ENCODE data around the gene ZNF236. TPM values are rescaled to one million over a fixed set of nuclear protein-coding genes. Genes with fewer than 3 reads are reported as not detected.
"Not testable (repeated sequence)": the region's sequence is repeated elsewhere in the genome, so short reads cannot be mapped to it uniquely, and the experiment has no call there.

ZNF236 gene
- total RNA-seq, 2 experiments from 2014 or later = 12.0 to 14.3 TPM

GRCh38 chr18:76927223-76927725, 104.9 kb downstream of the ZNF236 start:
- no peak overlapping the region for H3K27ac Mint-ChIP-seq
- DNase-seq = no peak
- H3K9me3 Mint-ChIP-seq = no peaks in the 10 kb centered on the region
- no peaks in the 10 kb centered on the region for H3K27me3 Mint-ChIP-seq
- H3K4me3 Mint-ChIP-seq = no peak overlapping the region
- peaks cover 3% of the 10 kb centered on the region for H3K4me1 Mint-ChIP-seq
- peaks cover 29% of the 10 kb centered on the region for H3K36me3 Mint-ChIP-seq

GRCh38 chr18:76928179-76928868, 106.0 kb downstream of the ZNF236 start:
- Mint-ChIP-seq H3K4me1 (peaks cover 2% of the 10 kb centered on the region), H3K36me3 (peaks cover 32% of the 10 kb centered on the region), H3K9me3 (no peaks in the 10 kb centered on the region), H3K4me3 (no peak overlapping the region), H3K27ac (no peak overlapping the region), H3K27me3 (no peaks in the 10 kb centered on the region)
- no peak for DNase-seq

GRCh38 chr18:76931171-76931570, 108.8 kb downstream of the ZNF236 start:
- Mint-ChIP-seq H3K27ac (no peak overlapping the region), H3K4me3 (no peak overlapping the region), H3K36me3 (peaks cover 22% of the 10 kb centered on the region), H3K27me3 (no peaks in the 10 kb centered on the region), H3K4me1 (peaks cover 2% of the 10 kb centered on the region), H3K9me3 (no peaks in the 10 kb centered on the region)
- no peak for DNase-seq

GRCh38 chr18:76932026-76932819, 109.9 kb downstream of the ZNF236 start:
- Mint-ChIP-seq H3K27ac (no peak overlapping the region), H3K9me3 (no peaks in the 10 kb centered on the region), H3K27me3 (no peaks in the 10 kb centered on the region)

GRCh38 chr18:76935722-76936337, 113.5 kb downstream of the ZNF236 start:
- H3K27ac Mint-ChIP-seq = no peak overlapping the region
- no peaks in the 10 kb centered on the region for H3K9me3 Mint-ChIP-seq
- no peak overlapping the region for H3K4me3 Mint-ChIP-seq
- H3K36me3 Mint-ChIP-seq = peaks cover 14% of the 10 kb centered on the region
- H3K27me3 Mint-ChIP-seq = no peaks in the 10 kb centered on the region
- no peaks in the 10 kb centered on the region for H3K4me1 Mint-ChIP-seq
- no peak for DNase-seq

More at GRCh38 chr18:76932026-76932819, 109.9 kb downstream of the ZNF236 start:
- no peak for DNase-seq
- Mint-ChIP-seq H3K4me3 (no peak overlapping the region), H3K4me1 (peaks cover 2% of the 10 kb centered on the region), H3K36me3 (peaks cover 16% of the 10 kb centered on the region)

- Mint-ChIP-seq H3K27ac (no peak overlapping the region), H3K4me1 (no peaks in the 10 kb centered on the region), H3K9me3 (no peaks in the 10 kb centered on the region), H3K4me3 (no peak overlapping the region), H3K36me3 (peaks cover 15% of the 10 kb centered on the region), H3K27me3 (no peaks in the 10 kb centered on the region)
- no peak for DNase-seq
Observed at GRCh38 chr18:76936877-76937276, 114.5 kb downstream of the ZNF236 start.

- Mint-ChIP-seq H3K27me3 (no peaks in the 10 kb centered on the region), H3K4me3 (no peak overlapping the region), H3K27ac (no peak overlapping the region), H3K4me1 (no peaks in the 10 kb centered on the region), H3K9me3 (no peaks in the 10 kb centered on the region), H3K36me3 (peaks cover 9% of the 10 kb centered on the region)
- DNase-seq = no peak
Observed at GRCh38 chr18:76937597-76937996, 115.2 kb downstream of the ZNF236 start.

GRCh38 chr18:76938619-76939018, 116.3 kb downstream of the ZNF236 start:
- Mint-ChIP-seq H3K9me3 (no peaks in the 10 kb centered on the region), H3K4me1 (no peaks in the 10 kb centered on the region), H3K4me3 (no peak overlapping the region), H3K36me3 (peaks cover 8% of the 10 kb centered on the region), H3K27me3 (no peaks in the 10 kb centered on the region), H3K27ac (no peak overlapping the region)
- no peak for DNase-seq

GRCh38 chr18:76941284-76941683, 118.9 kb downstream of the ZNF236 start:
- no peaks in the 10 kb centered on the region for H3K4me1 Mint-ChIP-seq
- H3K36me3 Mint-ChIP-seq = peaks cover 24% of the 10 kb centered on the region
- H3K27ac Mint-ChIP-seq = no peak overlapping the region
- peaks cover 5% of the 10 kb centered on the region for H3K9me3 Mint-ChIP-seq
- no peaks in the 10 kb centered on the region for H3K27me3 Mint-ChIP-seq
- no peak for DNase-seq
- no peak overlapping the region for H3K4me3 Mint-ChIP-seq

- DNase-seq = no peak
- peaks cover 6% of the 10 kb centered on the region for H3K9me3 Mint-ChIP-seq
- peaks cover 39% of the 10 kb centered on the region for H3K36me3 Mint-ChIP-seq
- no peaks in the 10 kb centered on the region for H3K27me3 Mint-ChIP-seq
- H3K4me1 Mint-ChIP-seq = peaks cover 11% of the 10 kb centered on the region
- no peak overlapping the region for H3K27ac Mint-ChIP-seq
- H3K4me3 Mint-ChIP-seq = no peak overlapping the region
Observed at GRCh38 chr18:76943542-76944339, 121.4 kb downstream of the ZNF236 start.

GRCh38 chr18:76944346-76944745, 122.0 kb downstream of the ZNF236 start:
- H3K9me3 Mint-ChIP-seq, H3K27ac Mint-ChIP-seq, DNase-seq, H3K4me3 Mint-ChIP-seq, H3K27me3 Mint-ChIP-seq: not testable (repeated sequence)
- peaks cover 11% of the 10 kb centered on the region for H3K4me1 Mint-ChIP-seq
- peaks cover 38% of the 10 kb centered on the region for H3K36me3 Mint-ChIP-seq

- Mint-ChIP-seq H3K36me3 (peaks cover 41% of the 10 kb centered on the region), H3K4me1 (peaks cover 12% of the 10 kb centered on the region), H3K4me3 (no peak overlapping the region), H3K27ac (no peak overlapping the region), H3K9me3 (peaks cover 6% of the 10 kb centered on the region), H3K27me3 (no peaks in the 10 kb centered on the region)
- DNase-seq = no peak
Observed at GRCh38 chr18:76948345-76948744, 126.0 kb downstream of the ZNF236 start.

- H3K27ac Mint-ChIP-seq = no peak overlapping the region
Observed at GRCh38 chr18:76951456-76952247, 129.3 kb downstream of the ZNF236 start.

GRCh38 chr18:76952747-76953146, 130.4 kb downstream of the ZNF236 start:
- Mint-ChIP-seq H3K4me3 (no peak overlapping the region), H3K27me3 (no peaks in the 10 kb centered on the region), H3K4me1 (peaks cover 8% of the 10 kb centered on the region), H3K9me3 (no peaks in the 10 kb centered on the region), H3K36me3 (peaks cover 15% of the 10 kb centered on the region), H3K27ac (no peak overlapping the region)
- no peak for DNase-seq

More at GRCh38 chr18:76951456-76952247, 129.3 kb downstream of the ZNF236 start:
- DNase-seq = no peak
- peaks cover 12% of the 10 kb centered on the region for H3K4me1 Mint-ChIP-seq
- peaks cover 22% of the 10 kb centered on the region for H3K36me3 Mint-ChIP-seq
- H3K9me3 Mint-ChIP-seq = no peaks in the 10 kb centered on the region
- H3K4me3 Mint-ChIP-seq = no peak overlapping the region
- H3K27me3 Mint-ChIP-seq = no peaks in the 10 kb centered on the region

Measured in activated naive CD8-positive, alpha-beta T cell treated with anti-CD3 and anti-CD28 coated beads for 36 hours (primary cell).